H9 (cell line): ENCODE data around the gene GRB2. TPM values are rescaled to one million over a fixed set of nuclear protein-coding genes. Genes with fewer than 3 reads are reported as not detected.

ENCODE experiments used
- DNase-seq: peaks from one replicate; pipeline ENCODE4 v3.0.0-alpha.2; 2017
- H2AFZ ChIP-seq: one replicate; pipeline ENCODE4 v1.6.1; 2013; ENCODE audit warnings: mild to moderate bottlenecking, low read length, control low read depth, moderate library complexity
- H2AK5ac ChIP-seq: 2 replicates; pipeline ENCODE4 v1.6.1; 2013; ENCODE audit warnings: low read length, control low read depth, mixed read lengths; ENCODE audit not compliant: insufficient read length
- H2BK120ac ChIP-seq: one replicate; pipeline ENCODE4 v1.6.1; 2013; ENCODE audit warnings: low read depth, mild to moderate bottlenecking, low read length, control low read depth, inconsistent platforms; ENCODE audit not compliant: poor library complexity, severe bottlenecking
- H2BK12ac ChIP-seq: 2 replicates; pipeline ENCODE4 v1.6.1; 2013; ENCODE audit warnings: low read length, control low read depth, mixed read lengths, low read depth; ENCODE audit not compliant: insufficient read length
- H2BK15ac ChIP-seq: 2 replicates; pipeline ENCODE4 v1.6.1; 2013; ENCODE audit warnings: low read depth, low read length, control low read depth
- H2BK20ac ChIP-seq: one replicate; pipeline ENCODE4 v1.6.1; 2013; ENCODE audit warnings: low read depth, mild to moderate bottlenecking, low read length, control low read depth, inconsistent platforms; ENCODE audit not compliant: poor library complexity, severe bottlenecking
- H2BK5ac ChIP-seq: 2 replicates; pipeline ENCODE4 v1.6.1; 2013; ENCODE audit warnings: low read length, control low read depth, mixed read lengths; ENCODE audit not compliant: insufficient read length
- H3K14ac ChIP-seq: 2 replicates; pipeline ENCODE4 v1.6.1; 2013; ENCODE audit warnings: low read length, control low read depth; ENCODE audit not compliant: insufficient read depth
- H3K18ac ChIP-seq: 2 replicates; pipeline ENCODE4 v1.6.1; 2013; ENCODE audit warnings: low read depth, mild to moderate bottlenecking, mixed read lengths, low read length, control low read depth; ENCODE audit not compliant: insufficient read length
- H3K23ac ChIP-seq: 2 replicates; pipeline ENCODE4 v1.6.1; 2013; ENCODE audit warnings: low read length, control low read depth, mixed read lengths, low read depth; ENCODE audit not compliant: insufficient read length
- H3K23me2 ChIP-seq: 2 replicates; pipeline ENCODE4 v1.6.1; 2013; ENCODE audit warnings: low read depth, mild to moderate bottlenecking, mixed read lengths, low read length, control low read depth; ENCODE audit not compliant: insufficient read length, poor library complexity, severe bottlenecking
- H3K27ac ChIP-seq: 2 replicates; pipeline ENCODE4 v1.5.1; 2013; ENCODE audit warnings: low read length, control low read depth, mixed read lengths, low read depth; ENCODE audit not compliant: insufficient read length
- H3K27me3 ChIP-seq: 2 replicates; pipeline ENCODE4 v1.6.1; 2013; ENCODE audit warnings: low read length, control low read depth, inconsistent platforms; ENCODE audit not compliant: insufficient read depth
- H3K4ac ChIP-seq: 2 replicates; pipeline ENCODE4 v1.6.1; 2013; ENCODE audit warnings: low read depth, mild to moderate bottlenecking, control low read depth, inconsistent platforms, low read length, moderate library complexity
- H3K4me1 ChIP-seq: 2 replicates; pipeline ENCODE4 v1.6.1; 2013; ENCODE audit warnings: low read length, control low read depth, inconsistent platforms; ENCODE audit not compliant: insufficient read depth
- H3K4me2 ChIP-seq: 2 replicates; pipeline ENCODE4 v1.6.1; 2013; ENCODE audit warnings: low read length, control low read depth, mixed read lengths; ENCODE audit not compliant: insufficient read length, insufficient read depth
- H3K56ac ChIP-seq: 2 replicates; pipeline ENCODE4 v1.6.1; 2013; ENCODE audit warnings: low read depth, mild to moderate bottlenecking, mixed read lengths, low read length, control low read depth; ENCODE audit not compliant: insufficient read length
- H3K79me1 ChIP-seq: 2 replicates; pipeline ENCODE4 v1.6.1; 2013; ENCODE audit warnings: low read depth, mild to moderate bottlenecking, moderate library complexity, low read length, control low read depth, inconsistent platforms; ENCODE audit not compliant: insufficient read depth, poor library complexity, severe bottlenecking
- H3K79me2 ChIP-seq: 2 replicates; pipeline ENCODE4 v1.6.1; 2013; ENCODE audit warnings: low read length, control low read depth, inconsistent platforms; ENCODE audit not compliant: insufficient read depth
- H3K9ac ChIP-seq: 2 replicates; pipeline ENCODE4 v1.6.1; 2013; ENCODE audit warnings: low read length, control low read depth, mixed read lengths; ENCODE audit not compliant: insufficient read length; ENCODE audit errors: extremely low read depth
- H3K9me3 ChIP-seq: one replicate; pipeline ENCODE4 v1.6.1; 2013; ENCODE audit warnings: low read depth, low read length, inconsistent platforms; ENCODE audit not compliant: control insufficient read depth
- H3T11ph ChIP-seq: one replicate; pipeline ENCODE4 v1.6.1; 2013; ENCODE audit warnings: mild to moderate bottlenecking, low read length, control low read depth, inconsistent platforms
- H4K20me1 ChIP-seq: one replicate; pipeline ENCODE4 v1.6.1; 2013; ENCODE audit not compliant: control insufficient read depth, insufficient read length, insufficient read depth
- H4K5ac ChIP-seq: 2 replicates; pipeline ENCODE4 v1.6.1; 2013; ENCODE audit warnings: low read depth, mild to moderate bottlenecking, mixed read lengths, low read length, control low read depth; ENCODE audit not compliant: insufficient read length
- H4K8ac ChIP-seq: replicated peaks from 2 replicates; pipeline ENCODE4 v1.6.1; 2013; ENCODE audit warnings: low read length, control low read depth, mixed read lengths, low read depth; ENCODE audit not compliant: insufficient read length
- H4K91ac ChIP-seq: 2 replicates; pipeline ENCODE4 v1.6.1; 2013; ENCODE audit warnings: low read depth, mild to moderate bottlenecking, moderate library complexity, mixed read lengths, low read length, control low read depth; ENCODE audit not compliant: insufficient read length
- H3K27ac Mint-ChIP-seq, 3 experiments: 2 replicates in 2 of 3; 3 replicates in 1 of 3; pipeline ENCODE4 v1.8.0; 2020 to 2021; ENCODE audit warnings: mixed read lengths in 3 of 3, mild to moderate bottlenecking in 1 of 3, moderate library complexity in 1 of 3
- H3K27me3 Mint-ChIP-seq: 2 replicates; pipeline ENCODE4 v1.8.0; 2021; ENCODE audit warnings: low read depth, mild to moderate bottlenecking, moderate library complexity, mixed read lengths
- H3K36me3 Mint-ChIP-seq, 3 experiments: 2 replicates in 2 of 3; 3 replicates in 1 of 3; pipeline ENCODE4 v1.8.0; 2020 to 2021; ENCODE audit warnings: low read depth in 3 of 3, mixed read lengths in 3 of 3; ENCODE audit not compliant: insufficient read depth in 1 of 3
- H3K4me1 Mint-ChIP-seq, 2 experiments: 2 replicates each; pipeline ENCODE4 v1.8.0; 2020; ENCODE audit warnings: mixed read lengths in 2 of 2
- H3K4me3 Mint-ChIP-seq, 2 experiments: 2 replicates in 1 of 2; 3 replicates in 1 of 2; pipeline ENCODE4 v1.8.0; 2020 to 2021; ENCODE audit warnings: mild to moderate bottlenecking in 2 of 2, mixed read lengths in 2 of 2, moderate library complexity in 1 of 2
- H3K9me3 Mint-ChIP-seq, 2 experiments: 2 replicates in 1 of 2; 3 replicates in 1 of 2; pipeline ENCODE4 v1.8.0; 2020; ENCODE audit warnings: mild to moderate bottlenecking in 2 of 2, mixed read lengths in 2 of 2, moderate library complexity in 1 of 2
- WGBS: extraction: QIAGEN DNeasy Blood & Tissue Kit; methylation state at CpG from one replicate; pipeline ENCODE4 v1.1.7; 2013; ENCODE audit warnings: missing lambda C conversion rate, low lambda C conversion rate, mixed read lengths; ENCODE audit not compliant: insufficient read length; ENCODE audit errors: extremely low coverage; 5-methylcytosine and 5-hydroxymethylcytosine counted together
- total RNA-seq: library from RNA; stranded (reverse); gene quantifications from 2 replicates; pipeline ENCODE4 v1.2.1, GENCODE V29; 2021
- TF ChIP-seq, protein P1 (sequence below): fragments of 200-600 bp; sonication (generic); conservative IDR thresholded peaks from 3 replicates; pipeline ENCODE4 v1.8.0; 2021; ENCODE audit warnings: antibody characterized with exemption, mild to moderate bottlenecking

The GRB2 gene
- total RNA-seq, 1 experiment from 2014 or later, result 91.7 TPM

DNA sequence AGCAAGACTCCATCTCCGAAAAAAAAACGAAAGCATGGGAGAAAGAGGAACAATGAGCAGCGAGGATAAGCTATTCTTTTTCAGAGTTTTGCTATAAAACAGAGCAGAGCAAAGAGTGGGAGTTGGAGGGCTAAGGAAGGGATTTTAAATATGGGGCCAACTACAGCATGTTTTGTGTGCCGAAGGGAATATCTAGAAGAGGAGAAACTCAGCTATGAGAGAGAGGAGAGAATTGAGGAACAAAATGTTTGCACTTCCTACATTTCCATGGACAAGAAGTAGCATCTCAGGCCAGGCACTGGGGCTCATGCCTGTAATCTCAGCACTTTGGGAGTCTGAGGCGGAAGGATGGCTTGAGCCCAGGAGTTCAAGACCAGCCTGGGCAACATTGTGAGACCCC lies 13.1 kb upstream of the GRB2 start:
- no peak overlapping the region for H3K14ac ChIP-seq
- no peak overlapping the region for H3K56ac ChIP-seq
- H3K79me1 ChIP-seq, result no peaks in the 10 kb centered on the region
- DNase-seq, result no peak
- H3K27ac ChIP-seq, result no peak overlapping the region
- no peak overlapping the region for H3K23ac ChIP-seq
- Mint-ChIP-seq H3K4me1 (no peaks in the 10 kb centered on the region), H3K27ac (no peak overlapping the region), H3K27me3 (peaks cover 6% of the 10 kb centered on the region; the same call in 1 of the 2 replicates), H3K9me3 (no peaks in the 10 kb centered on the region), H3K36me3 (no peaks in the 10 kb centered on the region), H3K4me3 (no peak overlapping the region)
- no peak overlapping the region for H2BK12ac ChIP-seq
- H2BK15ac ChIP-seq, result no peak overlapping the region
- no peaks in the 10 kb centered on the region for H4K20me1 ChIP-seq
- no peaks in the 10 kb centered on the region for H3K79me2 ChIP-seq
- H2AFZ ChIP-seq, result no peak overlapping the region
- no peak overlapping the region for H3K18ac ChIP-seq
- no peak overlapping the region for H3K4me2 ChIP-seq
- no peak overlapping the region for H3T11ph ChIP-seq
- H3K4me1 ChIP-seq, result no peaks in the 10 kb centered on the region
- no peak overlapping the region for H2BK20ac ChIP-seq
- no peak overlapping the region for H2BK120ac ChIP-seq
- no peaks in the 10 kb centered on the region for H3K23me2 ChIP-seq
- no peak overlapping the region for H4K5ac ChIP-seq
- H3K27me3 ChIP-seq, result no peaks in the 10 kb centered on the region
- H2AK5ac ChIP-seq, result no peak overlapping the region
- TF ChIP-seq, protein P1, sequence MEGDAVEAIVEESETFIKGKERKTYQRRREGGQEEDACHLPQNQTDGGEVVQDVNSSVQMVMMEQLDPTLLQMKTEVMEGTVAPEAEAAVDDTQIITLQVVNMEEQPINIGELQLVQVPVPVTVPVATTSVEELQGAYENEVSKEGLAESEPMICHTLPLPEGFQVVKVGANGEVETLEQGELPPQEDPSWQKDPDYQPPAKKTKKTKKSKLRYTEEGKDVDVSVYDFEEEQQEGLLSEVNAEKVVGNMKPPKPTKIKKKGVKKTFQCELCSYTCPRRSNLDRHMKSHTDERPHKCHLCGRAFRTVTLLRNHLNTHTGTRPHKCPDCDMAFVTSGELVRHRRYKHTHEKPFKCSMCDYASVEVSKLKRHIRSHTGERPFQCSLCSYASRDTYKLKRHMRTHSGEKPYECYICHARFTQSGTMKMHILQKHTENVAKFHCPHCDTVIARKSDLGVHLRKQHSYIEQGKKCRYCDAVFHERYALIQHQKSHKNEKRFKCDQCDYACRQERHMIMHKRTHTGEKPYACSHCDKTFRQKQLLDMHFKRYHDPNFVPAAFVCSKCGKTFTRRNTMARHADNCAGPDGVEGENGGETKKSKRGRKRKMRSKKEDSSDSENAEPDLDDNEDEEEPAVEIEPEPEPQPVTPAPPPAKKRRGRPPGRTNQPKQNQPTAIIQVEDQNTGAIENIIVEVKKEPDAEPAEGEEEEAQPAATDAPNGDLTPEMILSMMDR, result no peak
- no peak overlapping the region for H2BK5ac ChIP-seq
- H4K8ac ChIP-seq, result no peak overlapping the region
- no CpG with 5 or more reads among the region's 5 CpGs for WGBS
- no peaks in the 10 kb centered on the region for H3K9me3 ChIP-seq
- no peak overlapping the region for H3K4ac ChIP-seq
- H4K91ac ChIP-seq, result no peak overlapping the region
- no peak overlapping the region for H3K9ac ChIP-seq
